Kidney (tissue), 14 donors: ENCODE results near the gene HIPK2. TPM values are rescaled to one million over a fixed set of nuclear protein-coding genes. Genes with fewer than 3 reads are reported as not detected.

ENCODE experiments used
- DNase-seq, 5 donors: peaks; one replicate each; pipeline ENCODE4 v3.0.0-alpha.2; 2013 to 2020
- FAIRE-seq: peaks from 2 replicates; lab custom pipeline; 2012; peaks lifted over from hg19 to GRCh38; lab: Jason Lieb, UNC
- H3K27ac ChIP-seq, 2 donors: one replicate each; pipeline ENCODE4 v1.7.0; 2013; ENCODE audit warnings: low read depth in 2 of 2, low read length in 2 of 2, inconsistent platforms in 1 of 2
- H3K27me3 ChIP-seq: one replicate; pipeline ENCODE4 v1.7.1; 2013; ENCODE audit warnings: low read length, inconsistent platforms; ENCODE audit not compliant: control insufficient read depth, insufficient read depth
- H3K36me3 ChIP-seq, 3 donors: one replicate each; pipeline versions ENCODE4 v1.7.0 to v1.7.1; 2013; ENCODE audit warnings: low read length in 3 of 3, control low read depth in 1 of 3, inconsistent platforms in 1 of 3; ENCODE audit not compliant: insufficient read depth in 3 of 3, control insufficient read depth in 2 of 3
- H3K4me1 ChIP-seq, 3 donors: one replicate each; pipeline versions ENCODE4 v1.7.0 to v1.7.1; 2013; ENCODE audit warnings: low read length in 3 of 3, inconsistent platforms in 1 of 3, low read depth in 1 of 3; ENCODE audit not compliant: control insufficient read depth in 2 of 3, insufficient read depth in 2 of 3
- H3K4me3 ChIP-seq, 3 donors: one replicate each; pipeline versions ENCODE4 v1.7.0 to v1.8.1; 2013; ENCODE audit warnings: low read length in 3 of 3, control low read depth in 1 of 3, inconsistent platforms in 1 of 3
- H3K9ac ChIP-seq, 3 donors: one replicate each; pipeline versions ENCODE4 v1.7.0 to v1.7.1; 2013; ENCODE audit warnings: low read length in 3 of 3, control low read depth in 1 of 3, inconsistent platforms in 1 of 3
- H3K9me3 ChIP-seq, 3 donors: one replicate each; pipeline versions ENCODE4 v1.7.0 to v1.7.1; 2013; ENCODE audit warnings: low read length in 3 of 3, control low read depth in 1 of 3, inconsistent platforms in 1 of 3; ENCODE audit not compliant: control insufficient read depth in 2 of 3, insufficient read depth in 1 of 3
- CTCF ChIP-seq: IDR thresholded peaks from 3 replicates; pipeline ENCODE4 v1.5.1; 2012; ENCODE audit warnings: mild to moderate bottlenecking, moderate library complexity, borderline replicate concordance; ENCODE audit not compliant: insufficient read depth; ENCODE audit errors: extremely low read depth
- intact Hi-C: fragments of 100-400 bp; cut with DNase I; formaldehyde crosslinking; loops from one replicate; pipeline ENCODE4 v1.11.1; 2022
- polyA plus RNA-seq: library from polyadenylated mRNA; stranded (reverse); fragments of 350-450 nt; fragmentation: Illumina TruSeq; extraction: RNeasy Lipid Tissue Mini Kit (QIAGEN cat#74804); gene quantifications from one replicate; pipeline ENCODE4 v1.2.3, GENCODE V29; 2014; ENCODE audit warnings: low read depth, low replicate concordance; ENCODE audit not compliant: insufficient read depth
- total RNA-seq: library from RNA; stranded (reverse); fragmentation: NEBNext Ultra II Directional; extraction: Animal tissue kit (Norgen Biotek cat#: 25700); gene quantifications from one replicate; pipeline ENCODE4 v1.2.1, GENCODE V29; 2021
- donor health status: control.
- donor health status: control.
- donor health status: control.
- donor health status: control.
- donor health status: control.
- donor health status: DM: yes; HTN: yes; CAD: no.
- donor health status: Normal renal cell carcinoma (clear cell type).

The HIPK2 gene
- total and polyA plus RNA-seq, 2 donors from 2014 or later, result 9.6 to 153 TPM

- Histone ChIP-seq H3K36me3 (peaks cover 1 to 17% (median 15%) of the 10 kb centered on the region in 3 donors), H3K27ac (peak overlapping the region; percentile 66 to 86), H3K9me3 (no peaks in the 10 kb centered on the region), H3K9ac (no peak overlapping the region), H3K27me3 (no peaks in the 10 kb centered on the region), H3K4me3 (no peak overlapping the region), H3K4me1 (peaks cover 0 to 48% (median 11%) of the 10 kb centered on the region in 3 donors)
- intact Hi-C loops, result no loop called here
- DNase-seq, result no peak
- TF ChIP-seq CTCF, result no peak
- no peak for FAIRE-seq
These were observed 74.1 kb downstream of the HIPK2 start for GRCh38 chr7:139703487-139704307.

- Histone ChIP-seq H3K27ac (peak overlapping the region; percentile 66 to 86), H3K4me3 (no peak overlapping the region), H3K27me3 (no peaks in the 10 kb centered on the region), H3K9me3 (no peaks in the 10 kb centered on the region), H3K36me3 (peaks cover 3 to 17% (median 13%) of the 10 kb centered on the region in 3 donors), H3K4me1 (peaks cover 0 to 48% (median 11%) of the 10 kb centered on the region in 3 donors), H3K9ac (peak overlapping the region in 1 of 3 donors; percentile 53)
- DNase-seq (no peak), FAIRE-seq (no peak)
- TF ChIP-seq CTCF, result no peak
- intact Hi-C loops, result no loop called here
These were observed 74.8 kb downstream of the HIPK2 start for GRCh38 chr7:139702811-139703486.

- Histone ChIP-seq H3K27ac (peak overlapping the region; percentile 29 to 61), H3K9ac (peak overlapping the region in 1 of 3 donors; percentile 53), H3K36me3 (peaks cover 3 to 12% (median 9%) of the 10 kb centered on the region in 3 donors), H3K4me3 (no peak overlapping the region), H3K9me3 (no peaks in the 10 kb centered on the region), H3K4me1 (peaks cover 0 to 47% (median 11%) of the 10 kb centered on the region in 3 donors), H3K27me3 (no peaks in the 10 kb centered on the region)
- FAIRE-seq, result no peak
- intact Hi-C loops, result no loop called here
- no peak for DNase-seq
- TF ChIP-seq CTCF, result no peak
These were observed 75.5 kb downstream of the HIPK2 start for GRCh38 chr7:139702313-139702731.
